Naive thymus-derived CD4-positive, alpha-beta T cell (primary cell): ENCODE results near the gene CFH. TPM values are rescaled to one million over a fixed set of nuclear protein-coding genes. Genes with fewer than 3 reads are reported as not detected.
"Not testable (repeated sequence)": the region's sequence is repeated elsewhere in the genome, so short reads cannot be mapped to it uniquely, and the experiment has no call there.

Experiments
- ATAC-seq: fragments of 150-1000 bp; cut with Tn5 transposase; 2 replicates; pipeline ENCODE4 v1.10.0; 2021; ENCODE audit warnings: mild to moderate bottlenecking, moderate library complexity
- CTCF ChIA-PET: fragments of 350-600 bp; sonication (Branson Sonifier 250); formaldehyde crosslinking; loops from one replicate; lab custom pipeline; 2021; ENCODE audit warnings: antibody characterized with exemption; lab: Charles Lee
- POLR2A ChIA-PET: fragments of 350-600 bp; sonication (Branson Sonifier 250); formaldehyde crosslinking; loops from one replicate; lab custom pipeline; 2021; ENCODE audit warnings: antibody characterized with exemption, inconsistent platforms; lab: Charles Lee
- DNase-seq, 9 donors: peaks; one replicate each; pipeline versions ENCODE4 v3.0.0 to v3.0.0-alpha.2; 2020 to 2022; ENCODE audit warnings: mixed read lengths in 1 of 9
- H3K27ac ChIP-seq: one replicate; pipeline ENCODE4 v1.7.0; 2013; ENCODE audit warnings: mild to moderate bottlenecking, low read depth, low read length, moderate library complexity
- H3K27me3 ChIP-seq, 2 donors: one replicate each; pipeline ENCODE4 v1.7.0; 2013; ENCODE audit warnings: low read length in 2 of 2, mild to moderate bottlenecking in 2 of 2, moderate library complexity in 2 of 2; ENCODE audit not compliant: control insufficient read depth in 2 of 2, insufficient read depth in 2 of 2
- H3K36me3 ChIP-seq, 3 experiments: 1 replicate in 2 of 3; 2 replicates in 1 of 3; pipeline ENCODE4 v1.7.0; 2013; ENCODE audit warnings: low read length in 3 of 3, mild to moderate bottlenecking in 3 of 3, moderate library complexity in 1 of 3; ENCODE audit not compliant: insufficient read depth in 3 of 3, control insufficient read depth in 2 of 3
- H3K4me1 ChIP-seq, 2 donors: one replicate each; pipeline ENCODE4 v1.7.0; 2013; ENCODE audit warnings: low read length in 2 of 2, mild to moderate bottlenecking in 2 of 2, moderate library complexity in 1 of 2; ENCODE audit not compliant: control insufficient read depth in 2 of 2, insufficient read depth in 2 of 2
- H3K4me3 ChIP-seq: 2 replicates; pipeline ENCODE4 v1.7.0; 2013; ENCODE audit warnings: mild to moderate bottlenecking, low read length
- H3K9me3 ChIP-seq, 3 experiments: 1 replicate in 2 of 3; 2 replicates in 1 of 3; pipeline ENCODE4 v1.7.0; 2013; ENCODE audit warnings: low read length in 3 of 3; ENCODE audit not compliant: control insufficient read depth in 2 of 3
- H3K27ac Mint-ChIP-seq, 9 donors: one replicate each; pipeline ENCODE4 v1.8.0; 2020 to 2022; ENCODE audit warnings: mixed read lengths in 9 of 9, mild to moderate bottlenecking in 8 of 9, moderate library complexity in 5 of 9, inconsistent platforms in 2 of 9
- H3K27me3 Mint-ChIP-seq, 5 donors: one replicate each; pipeline ENCODE4 v1.8.0; 2021 to 2022; ENCODE audit warnings: mixed read lengths in 5 of 5, mild to moderate bottlenecking in 1 of 5
- H3K36me3 Mint-ChIP-seq, 5 donors: one replicate each; pipeline ENCODE4 v1.8.0; 2020 to 2022; ENCODE audit warnings: mixed read lengths in 5 of 5, mild to moderate bottlenecking in 3 of 5, inconsistent platforms in 1 of 5
- H3K4me1 Mint-ChIP-seq, 7 donors: one replicate each; pipeline ENCODE4 v1.8.0; 2020 to 2022; ENCODE audit warnings: mixed read lengths in 7 of 7, mild to moderate bottlenecking in 3 of 7, inconsistent platforms in 1 of 7
- H3K4me3 Mint-ChIP-seq, 10 donors: one replicate each; pipeline ENCODE4 v1.8.0; 2020 to 2022; ENCODE audit warnings: mild to moderate bottlenecking in 10 of 10, mixed read lengths in 10 of 10, moderate library complexity in 6 of 10, inconsistent platforms in 2 of 10
- H3K9me3 Mint-ChIP-seq, 11 donors: one replicate each; pipeline ENCODE4 v1.8.0; 2020 to 2022; ENCODE audit warnings: mixed read lengths in 11 of 11, mild to moderate bottlenecking in 4 of 11, inconsistent platforms in 1 of 11, moderate library complexity in 1 of 11
- intact Hi-C, 2 donors: fragments of 100-400 bp; cut with micrococcal nuclease; formaldehyde crosslinking; loops; one replicate each; pipeline ENCODE4 v1.15.1; 2023
- polyA plus RNA-seq, 2 donors: library from polyadenylated mRNA; unstranded; fragments of 300-500 nt; fragmentation: Illumina TruSeq; gene quantifications; one replicate each; pipeline ENCODE4 v1.2.3, GENCODE V29; 2021
- total RNA-seq, 6 experiments: library from RNA in 5 of 6; stranded (reverse) in 5 of 6; gene quantifications; 1 replicate in 5 of 6; 2 replicates in 1 of 6; pipeline ENCODE4 v1.2.3 and lab custom pipeline; 2021 to 2026

CFH gene
- total and polyA plus RNA-seq, 7 experiments from 2014 or later, result 0.22 to 10.6 (median 1.3) TPM; not detected in 2

- H3K4me3 Mint-ChIP-seq, H3K27me3 ChIP-seq, H3K9me3 ChIP-seq, H3K36me3 Mint-ChIP-seq, H3K27ac Mint-ChIP-seq, H3K4me3 ChIP-seq, DNase-seq, H3K36me3 ChIP-seq, H3K27me3 Mint-ChIP-seq, intact Hi-C loops, H3K4me1 ChIP-seq, ATAC-seq, H3K27ac ChIP-seq, CTCF ChIA-PET, POLR2A ChIA-PET, H3K4me1 Mint-ChIP-seq: not testable (repeated sequence)
- H3K9me3 Mint-ChIP-seq, result peaks cover 0 to 18% (median 5%) of the 10 kb centered on the region in 11 donors
These were observed 142.3 kb downstream of the CFH start for GRCh38 chr1:196794103-196794502.

Other genes with a start within 250 kb of the CFH start
- not detected for gene KCNT2, start 43.6 kb upstream of the CFH start, total RNA-seq
- gene KCNT2, start 43.6 kb upstream of the CFH start, polyA plus RNA-seq, result not detected
- gene CFHR3, start 122.8 kb downstream of the CFH start, total RNA-seq, result not detected
- gene CFHR3, start 122.8 kb downstream of the CFH start, polyA plus RNA-seq, result not detected
- gene CFHR1, start 167.7 kb downstream of the CFH start, total RNA-seq, result not detected
- not detected for gene CFHR1, start 167.7 kb downstream of the CFH start, polyA plus RNA-seq
- gene CFHR4, start 236.0 kb downstream of the CFH start, total RNA-seq, result not detected
- gene CFHR4, start 236.0 kb downstream of the CFH start, polyA plus RNA-seq, result not detected